KMS-11 (cell line): ENCODE results near the gene CEP63.

Experiments
- H2AFZ ChIP-seq: fragments of 200-600 bp; sonication (generic); 2 replicates; pipeline ENCODE4 v1.6.1; 2016; ENCODE audit warnings: antibody characterized with exemption, mixed run types, low read depth
- H3K27ac ChIP-seq: fragments of 200-600 bp; sonication (generic); 2 replicates; pipeline ENCODE4 v1.6.1; 2016; ENCODE audit warnings: mild to moderate bottlenecking, mixed run types
- H3K27me3 ChIP-seq: fragments of 200-600 bp; sonication (generic); 2 replicates; pipeline ENCODE4 v1.6.1; 2017; ENCODE audit warnings: mild to moderate bottlenecking, low read depth, mixed run types, moderate library complexity; ENCODE audit not compliant: insufficient read depth
- H3K36me3 ChIP-seq: fragments of 200-600 bp; sonication (generic); 2 replicates; pipeline ENCODE4 v1.6.1; 2017; ENCODE audit warnings: mild to moderate bottlenecking, mixed run types; ENCODE audit not compliant: insufficient read depth
- H3K4me1 ChIP-seq: fragments of 200-600 bp; sonication (generic); 2 replicates; pipeline ENCODE4 v1.6.1; 2016; ENCODE audit warnings: mild to moderate bottlenecking, low read depth, mixed run types; ENCODE audit not compliant: poor library complexity, severe bottlenecking
- H3K4me2 ChIP-seq: fragments of 200-600 bp; sonication (generic); 2 replicates; pipeline ENCODE4 v1.7.0; 2016; ENCODE audit warnings: mild to moderate bottlenecking, mixed run types
- H3K4me3 ChIP-seq: fragments of 200-600 bp; sonication (generic); IDR thresholded peaks from 2 replicates; pipeline ENCODE4 v1.6.1; 2017; ENCODE audit warnings: low read depth, low read length, mixed read lengths; ENCODE audit not compliant: insufficient read depth
- H3K79me2 ChIP-seq: fragments of 200-600 bp; sonication (generic); 2 replicates; pipeline ENCODE4 v1.6.1; 2016; ENCODE audit warnings: low read depth, mixed run types; ENCODE audit not compliant: insufficient read depth
- H3K9ac ChIP-seq: fragments of 200-600 bp; sonication (generic); 2 replicates; pipeline ENCODE4 v1.6.1; 2016; ENCODE audit warnings: mild to moderate bottlenecking, mixed run types
- H4K20me1 ChIP-seq: fragments of 200-600 bp; sonication (generic); 2 replicates; pipeline ENCODE4 v1.6.1; 2016; ENCODE audit warnings: mild to moderate bottlenecking, mixed run types; ENCODE audit not compliant: insufficient read depth
- CTCF ChIP-seq: fragments of 200-600 bp; sonication (generic); conservative IDR thresholded peaks from 2 replicates; pipeline ENCODE4 v1.6.1; 2017; ENCODE audit warnings: low read depth, mild to moderate bottlenecking, antibody characterized with exemption, low read length, moderate library complexity, mixed read lengths

The CEP63 gene

DNA sequence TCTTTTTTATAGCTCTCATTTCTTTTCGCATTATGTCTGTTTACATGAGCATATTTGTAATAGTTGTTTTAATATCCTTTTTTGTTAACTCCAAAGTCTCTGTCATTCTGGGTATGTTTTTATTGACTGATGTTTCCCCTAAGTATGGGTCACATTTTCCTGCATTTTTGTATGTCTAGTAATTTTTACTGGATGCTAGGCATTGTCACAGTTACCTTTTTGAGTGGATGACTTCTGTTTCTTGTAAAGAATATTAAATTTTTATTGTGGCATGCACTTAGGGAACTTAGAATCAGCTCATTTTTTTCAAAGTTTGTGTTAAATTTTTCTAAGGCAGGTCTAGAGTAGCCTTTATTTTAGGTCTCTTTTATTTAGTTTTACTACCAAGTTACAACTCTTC is 40.8 kb upstream of the CEP63 start:
- no peaks in the 10 kb centered on the region for H3K79me2 ChIP-seq

DNA sequence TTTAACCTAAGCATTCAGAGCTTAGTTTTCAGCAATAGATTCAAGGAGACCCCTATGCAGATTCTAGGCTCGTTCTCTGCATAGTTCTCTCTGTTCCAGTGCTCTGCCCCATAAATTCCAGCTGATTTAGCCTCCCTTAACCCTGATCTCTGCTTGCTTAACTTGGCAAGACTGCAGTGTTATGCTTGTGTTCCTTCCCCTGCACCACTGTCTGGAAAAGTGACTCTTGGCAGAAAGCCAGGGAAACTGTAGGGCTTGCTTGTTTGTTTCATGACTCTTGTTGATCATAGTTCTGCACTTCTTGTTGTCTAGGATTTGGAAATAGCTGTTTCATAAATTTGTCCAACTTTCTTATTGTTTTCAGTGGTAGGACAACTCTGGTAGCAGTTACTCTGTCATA is 40.2 kb upstream of the CEP63 start:
- H3K27me3 ChIP-seq, result no peaks in the 10 kb centered on the region
- H3K79me2 ChIP-seq, result no peaks in the 10 kb centered on the region
- no peak overlapping the region for H3K27ac ChIP-seq
- H3K9ac ChIP-seq, result no peak overlapping the region
- H3K36me3 ChIP-seq, result no peaks in the 10 kb centered on the region
- H2AFZ ChIP-seq, result no peak overlapping the region
- H3K4me1 ChIP-seq, result no peaks in the 10 kb centered on the region
- no peak for TF ChIP-seq CTCF
- no peak overlapping the region for H3K4me2 ChIP-seq
- no peaks in the 10 kb centered on the region for H4K20me1 ChIP-seq
- no peak overlapping the region for H3K4me3 ChIP-seq

More for the DNA sequence above, 40.8 kb upstream of the CEP63 start:
- no peaks in the 10 kb centered on the region for H4K20me1 ChIP-seq
- H3K36me3 ChIP-seq, result no peaks in the 10 kb centered on the region
- no peak overlapping the region for H3K4me2 ChIP-seq
- peaks cover 3% of the 10 kb centered on the region for H3K4me1 ChIP-seq
- H3K27me3 ChIP-seq, result no peaks in the 10 kb centered on the region
- TF ChIP-seq CTCF, result no peak
- H3K4me3 ChIP-seq, result no peak overlapping the region
- no peak overlapping the region for H3K27ac ChIP-seq
- no peak overlapping the region for H2AFZ ChIP-seq
- no peak overlapping the region for H3K9ac ChIP-seq

GRCh38 chr3:134446800-134447199 is 39.1 kb upstream of the CEP63 start:
- no peak for TF ChIP-seq CTCF
- no peak overlapping the region for H3K4me2 ChIP-seq
- no peak overlapping the region for H3K27ac ChIP-seq

DNA sequence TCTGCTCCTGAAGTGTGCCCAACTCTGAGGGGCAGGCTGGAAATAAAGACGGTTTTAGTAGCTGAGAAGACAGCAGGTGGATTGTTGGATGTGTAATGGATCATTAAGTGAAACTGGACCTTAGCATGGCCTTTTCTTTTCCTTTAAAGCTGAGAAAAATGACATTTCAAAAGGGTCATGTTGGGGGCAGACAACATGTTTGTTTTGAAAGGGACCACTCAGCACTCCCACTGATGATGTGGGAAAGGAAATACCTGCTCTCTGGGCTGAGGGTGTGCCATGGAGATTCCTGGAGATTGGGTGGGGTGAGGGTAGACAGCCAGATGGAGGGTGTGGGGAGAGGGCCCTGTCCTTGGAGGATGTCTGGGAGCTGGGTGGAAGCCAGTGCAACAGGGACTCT is 38.5 kb upstream of the CEP63 start:
- Histone ChIP-seq H2AFZ (no peak overlapping the region), H3K4me2 (no peak overlapping the region), H3K36me3 (no peaks in the 10 kb centered on the region), H3K27me3 (no peaks in the 10 kb centered on the region), H4K20me1 (no peaks in the 10 kb centered on the region), H3K4me3 (no peak overlapping the region), H3K79me2 (no peaks in the 10 kb centered on the region), H3K9ac (no peak overlapping the region), H3K27ac (no peak overlapping the region), H3K4me1 (no peaks in the 10 kb centered on the region)
- no peak for TF ChIP-seq CTCF

More at GRCh38 chr3:134446800-134447199, 39.1 kb upstream of the CEP63 start:
- H2AFZ ChIP-seq, result no peak overlapping the region
- H3K27me3 ChIP-seq, result no peaks in the 10 kb centered on the region
- no peaks in the 10 kb centered on the region for H3K79me2 ChIP-seq
- no peak overlapping the region for H3K9ac ChIP-seq
- no peaks in the 10 kb centered on the region for H4K20me1 ChIP-seq
- H3K4me1 ChIP-seq, result no peaks in the 10 kb centered on the region
- H3K4me3 ChIP-seq, result no peak overlapping the region
- H3K36me3 ChIP-seq, result no peaks in the 10 kb centered on the region

DNA sequence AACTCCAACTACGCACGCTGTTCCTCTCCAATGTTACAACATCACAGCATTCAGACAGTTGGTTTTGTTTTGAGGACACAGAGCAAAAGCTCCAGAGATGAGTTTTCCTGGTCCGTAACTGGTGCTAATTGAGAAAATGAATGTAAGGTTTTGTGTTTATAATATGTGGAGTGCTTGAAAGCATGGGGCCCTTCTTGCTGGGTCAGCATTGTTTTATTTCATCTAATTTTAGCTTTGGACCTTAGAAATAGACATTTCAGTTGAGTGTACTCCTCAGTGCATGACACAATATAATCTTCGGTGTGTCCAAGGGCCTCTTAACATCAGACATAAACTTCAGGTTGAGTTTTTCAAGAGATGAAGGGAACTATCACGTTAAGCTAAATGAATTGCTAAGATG is 37.2 kb upstream of the CEP63 start:
- no peaks in the 10 kb centered on the region for H3K27me3 ChIP-seq
- no peak overlapping the region for H3K27ac ChIP-seq
- no peak overlapping the region for H3K9ac ChIP-seq

More for the DNA sequence above, 37.2 kb upstream of the CEP63 start:
- Histone ChIP-seq H4K20me1 (no peaks in the 10 kb centered on the region), H3K4me3 (no peak overlapping the region), H3K79me2 (no peaks in the 10 kb centered on the region), H3K4me1 (no peaks in the 10 kb centered on the region), H3K36me3 (no peaks in the 10 kb centered on the region), H2AFZ (no peak overlapping the region), H3K4me2 (no peak overlapping the region)
- no peak for TF ChIP-seq CTCF
